NCI-H2227 treated with DMSO at 0.1 percent for 48 hours (cell line): ENCODE data around the gene C16orf90.

Experiments
- DNase-seq: peaks from one replicate; lab custom pipeline; 2025; lab: John Stamatoyannopoulos, UW

C16orf90 gene

GRCh38 chr16:3465911-3466584, 29.2 kb downstream of the C16orf90 start:
- DNase-seq = no peak

GRCh38 chr16:3465301-3465700, 30.0 kb downstream of the C16orf90 start:
- DNase-seq = no peak

GRCh38 chr16:3461151-3461550, 34.1 kb downstream of the C16orf90 start:
- DNase-seq = no peak

GRCh38 chr16:3460585-3460984, 34.7 kb downstream of the C16orf90 start:
- DNase-seq = no peak

GRCh38 chr16:3460121-3460520, 35.2 kb downstream of the C16orf90 start:
- DNase-seq = no peak

GRCh38 chr16:3459401-3460090, 35.7 kb downstream of the C16orf90 start:
- DNase-seq = no peak

GRCh38 chr16:3458852-3459361, 36.4 kb downstream of the C16orf90 start:
- peak; percentile 25 for DNase-seq

- DNase-seq = no peak
Observed at GRCh38 chr16:3458278-3458851, 36.9 kb downstream of the C16orf90 start.

GRCh38 chr16:3457434-3458252, 37.6 kb downstream of the C16orf90 start:
- DNase-seq = peak; percentile 89

- no peak for DNase-seq
Observed at GRCh38 chr16:3454631-3455147, 40.6 kb downstream of the C16orf90 start.

GRCh38 chr16:3454093-3454492, 41.2 kb downstream of the C16orf90 start:
- DNase-seq = no peak

- no peak for DNase-seq
Observed at GRCh38 chr16:3444032-3444388, 51.3 kb downstream of the C16orf90 start.
